HG02885 (cell line): ENCODE results near the gene ZNF205.

Source experiments
- ATAC-seq: cut with Tn5 transposase; IDR thresholded peaks from one replicate; pipeline ENCODE4 v1.9.1; 2021; ENCODE audit warnings: mild to moderate bottlenecking; ENCODE audit not compliant: unreplicated experiment, poor library complexity

The ZNF205 gene

DNA sequence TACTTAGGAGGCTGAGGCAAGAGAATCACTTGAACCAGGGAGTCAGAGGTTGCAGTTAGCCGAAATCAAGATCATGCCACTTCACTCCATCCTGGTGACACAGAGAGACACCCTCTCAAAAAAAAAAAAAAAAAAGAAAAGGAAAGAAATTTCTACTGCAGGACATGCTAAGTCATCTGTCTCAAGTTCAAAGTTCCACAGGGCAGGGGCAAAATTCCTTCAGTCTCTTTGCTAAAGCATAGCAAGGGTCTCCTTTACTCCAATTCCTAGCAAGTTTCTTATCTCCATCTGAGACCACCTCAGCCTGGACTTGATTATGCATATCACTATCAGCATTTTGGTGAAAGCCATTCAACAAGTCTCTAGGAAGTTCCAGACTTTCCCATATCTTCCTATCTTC, 27.9 kb upstream of the ZNF205 start:
- no peak for ATAC-seq

DNA sequence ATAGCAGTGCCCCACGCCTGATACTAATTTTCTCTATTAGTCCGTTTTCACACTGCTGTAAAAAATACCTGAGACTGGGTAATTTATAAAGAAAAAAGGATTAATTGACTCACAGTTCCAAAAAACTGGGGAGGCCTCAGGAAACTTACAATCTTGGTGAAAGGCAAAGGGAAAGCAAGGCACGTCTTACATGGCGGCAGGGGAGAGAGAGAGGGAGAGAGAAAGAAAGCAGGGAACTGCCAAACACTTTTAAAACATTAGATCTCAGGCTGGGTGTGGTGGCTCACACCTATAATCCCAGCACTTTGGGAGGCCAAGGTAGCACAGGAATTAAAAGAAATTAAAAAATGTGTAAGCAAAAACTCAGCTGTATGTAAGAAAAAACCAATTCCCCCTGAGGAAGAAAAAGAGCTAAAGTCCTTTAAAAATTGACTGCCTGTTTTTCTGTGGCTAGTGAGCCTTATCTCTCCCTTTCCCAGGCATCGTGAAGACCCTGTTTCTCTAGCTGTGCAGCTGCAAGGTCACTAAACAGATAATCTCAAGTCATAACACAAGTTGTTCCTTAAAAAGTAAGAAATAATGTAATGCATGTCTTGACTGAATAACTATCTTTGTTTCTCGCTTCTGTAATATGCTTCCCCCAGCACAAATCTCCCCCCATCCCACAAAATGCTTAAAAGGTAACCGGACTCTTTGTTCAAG, 27.3 kb upstream of the ZNF205 start:
- ATAC-seq, result no peak

DNA sequence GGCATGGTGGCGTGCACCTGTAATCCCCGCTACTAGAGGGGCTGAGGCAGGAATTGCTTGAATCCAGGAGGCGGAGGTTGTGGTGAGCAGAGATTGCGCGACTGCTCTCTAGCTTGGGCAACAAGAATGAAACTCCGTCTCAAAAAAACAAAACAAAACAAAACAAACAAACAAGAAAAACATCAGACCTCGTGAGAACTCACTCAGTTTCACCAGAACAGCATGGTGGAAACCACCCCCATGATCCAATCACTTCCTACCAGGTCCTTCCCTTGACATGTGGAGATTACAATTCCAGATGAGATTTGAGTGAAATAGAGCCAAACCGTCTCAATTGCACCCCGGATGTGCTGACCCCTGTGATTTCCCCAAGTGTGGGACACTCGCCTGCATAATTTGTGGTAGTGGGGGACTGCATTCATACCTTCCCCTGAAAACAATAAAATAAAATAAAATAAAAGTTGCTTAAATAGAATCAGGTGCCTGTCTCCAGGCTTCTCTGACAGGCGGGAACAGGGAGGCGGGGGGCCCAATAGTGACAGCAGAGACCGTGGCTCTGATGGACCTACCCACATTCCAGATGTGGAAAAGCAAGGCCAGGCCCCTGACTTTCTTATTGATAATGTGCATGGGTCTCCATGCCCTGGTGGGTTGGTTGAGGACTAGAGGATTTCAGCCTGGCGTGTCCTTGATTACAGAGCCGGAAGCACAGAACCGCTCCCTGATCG, 26.4 kb upstream of the ZNF205 start:
- no peak for ATAC-seq

DNA sequence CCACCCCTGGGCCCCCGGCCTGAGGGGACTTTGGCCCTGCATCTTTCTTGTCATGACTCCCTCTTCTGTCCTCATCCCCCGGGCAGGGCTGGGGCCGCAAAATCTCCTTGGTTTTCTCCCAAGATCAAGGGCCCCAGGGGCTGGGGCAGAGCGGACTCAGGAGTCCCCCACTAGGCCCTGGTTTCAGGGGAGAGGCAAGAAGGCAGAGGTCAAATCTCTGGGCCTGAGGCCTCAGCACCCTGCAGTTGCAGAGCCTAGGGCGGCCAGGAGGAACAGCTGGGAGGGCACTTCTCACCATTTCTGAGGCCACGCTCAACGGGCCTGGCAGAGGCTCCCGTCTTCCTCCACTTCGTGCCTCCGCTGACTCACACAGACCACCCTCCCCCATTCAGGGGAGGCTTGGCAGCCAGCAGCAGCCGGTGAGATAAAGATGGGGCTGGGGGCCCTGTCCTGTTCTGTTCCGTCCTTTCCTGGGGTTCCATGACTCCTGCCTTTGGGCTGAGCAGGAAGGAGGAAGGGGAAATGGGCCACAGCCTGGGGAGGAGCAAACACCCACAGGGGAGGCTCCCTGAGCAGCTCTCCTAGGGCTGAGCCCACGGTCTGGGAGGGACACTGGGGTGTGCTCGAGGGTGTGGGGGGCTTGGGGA, 25.7 kb upstream of the ZNF205 start:
- ATAC-seq, result no peak

DNA sequence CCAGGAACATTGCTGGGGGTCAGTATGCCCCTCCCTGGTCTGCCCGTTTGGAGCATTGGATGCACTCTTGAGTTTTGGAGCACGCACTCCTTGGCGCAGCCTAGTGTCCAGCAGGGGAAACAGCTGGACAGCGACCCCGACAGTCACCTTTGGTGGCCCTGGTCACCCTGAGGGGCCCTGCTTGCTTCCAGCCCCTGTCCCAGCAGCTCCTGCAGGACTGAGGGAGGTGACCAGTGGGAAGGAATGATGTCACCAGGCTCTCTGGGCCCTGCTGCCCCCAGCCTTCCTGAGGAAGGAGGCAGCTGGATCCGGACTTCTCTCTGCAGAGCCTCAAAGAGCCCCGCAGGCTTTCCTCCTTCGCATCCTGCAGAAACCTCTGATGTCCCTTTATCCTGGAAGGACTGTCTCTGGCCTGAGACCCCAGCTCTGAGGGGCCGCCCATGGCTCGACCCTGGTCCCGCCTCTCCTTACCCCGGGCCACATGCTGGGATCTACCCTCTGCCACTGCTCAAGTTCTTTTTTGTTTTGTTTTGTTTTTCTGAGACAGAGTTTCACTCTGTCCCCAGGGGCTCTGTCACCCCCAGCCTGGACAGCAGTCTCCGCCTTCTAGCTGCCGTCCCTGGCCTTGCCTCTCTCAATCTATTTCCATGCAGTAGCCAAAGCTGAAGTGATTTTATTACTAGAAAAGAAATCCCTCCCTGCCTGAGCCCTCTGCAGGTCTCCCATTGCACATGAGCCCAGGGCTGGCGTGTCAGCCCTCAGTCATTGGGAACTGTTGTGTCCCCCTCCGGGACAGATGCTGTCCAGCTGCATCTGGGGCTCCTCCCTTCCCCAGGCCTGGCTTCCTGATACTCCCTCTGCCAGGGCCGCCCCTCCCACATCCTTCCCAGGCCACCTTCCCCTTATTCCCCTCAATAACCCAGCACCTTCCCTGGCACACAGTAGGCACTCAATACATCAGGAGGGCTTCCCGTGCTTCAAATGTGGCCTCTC, 24.8 kb upstream of the ZNF205 start:
- no peak for ATAC-seq

DNA sequence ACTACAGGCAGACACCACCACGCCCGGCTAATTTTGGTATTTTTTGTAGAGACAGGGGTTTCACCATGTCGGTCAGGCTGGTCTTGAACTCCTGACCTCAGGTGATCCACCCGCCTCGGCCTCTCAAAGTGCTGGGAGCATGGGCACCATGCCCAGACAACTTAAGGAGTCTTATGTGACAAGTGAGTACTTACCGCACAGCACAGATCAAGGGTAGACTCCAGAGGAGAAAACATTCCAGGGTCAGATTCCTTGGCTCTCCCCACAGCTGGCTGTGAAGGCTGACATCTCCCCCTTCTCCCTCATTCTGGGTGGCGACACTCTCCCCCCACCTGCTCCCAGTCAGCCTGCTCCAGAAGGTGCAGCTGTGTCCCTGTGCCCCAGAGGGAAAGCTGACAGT, 23.9 kb upstream of the ZNF205 start:
- ATAC-seq, result no peak

DNA sequence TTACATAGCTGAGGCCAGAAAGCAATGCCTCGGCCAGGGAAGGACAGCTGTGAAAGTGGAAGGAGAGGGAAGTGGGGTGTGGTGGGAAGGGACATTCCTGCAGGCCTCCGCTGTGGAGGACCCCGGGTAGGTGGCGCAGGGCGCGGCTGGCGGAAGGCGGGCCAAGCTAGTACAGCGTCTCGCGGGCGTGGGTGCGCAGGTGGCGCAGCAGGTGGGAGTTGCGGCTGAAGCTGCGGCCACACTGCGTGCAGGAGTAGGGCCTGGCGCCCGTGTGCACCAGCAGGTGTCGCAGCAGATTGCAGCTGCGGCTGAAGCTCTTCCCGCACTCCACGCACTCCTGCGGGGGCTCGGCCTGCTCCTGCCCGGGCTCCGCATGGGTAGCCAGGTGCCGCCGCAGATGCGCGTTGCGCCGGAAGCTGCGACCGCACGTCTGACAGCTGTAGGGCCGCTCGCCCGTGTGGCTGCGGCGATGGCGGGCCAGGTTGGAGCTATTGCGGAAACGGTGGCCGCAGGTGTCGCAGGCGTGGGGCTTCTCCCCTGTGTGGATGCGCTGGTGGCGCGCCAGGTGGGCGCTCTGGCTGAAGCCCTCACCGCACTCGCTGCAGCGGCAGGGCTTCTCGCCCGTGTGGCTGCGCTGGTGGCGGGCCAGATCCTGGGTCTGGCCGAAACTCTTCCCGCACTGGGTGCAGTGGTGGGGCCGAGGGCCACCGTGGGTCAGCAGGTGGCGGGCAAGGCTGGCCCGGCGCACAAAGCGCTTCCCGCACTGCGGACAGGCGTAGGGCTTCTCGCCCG, 23.3 kb upstream of the ZNF205 start:
- ATAC-seq, result no peak

DNA sequence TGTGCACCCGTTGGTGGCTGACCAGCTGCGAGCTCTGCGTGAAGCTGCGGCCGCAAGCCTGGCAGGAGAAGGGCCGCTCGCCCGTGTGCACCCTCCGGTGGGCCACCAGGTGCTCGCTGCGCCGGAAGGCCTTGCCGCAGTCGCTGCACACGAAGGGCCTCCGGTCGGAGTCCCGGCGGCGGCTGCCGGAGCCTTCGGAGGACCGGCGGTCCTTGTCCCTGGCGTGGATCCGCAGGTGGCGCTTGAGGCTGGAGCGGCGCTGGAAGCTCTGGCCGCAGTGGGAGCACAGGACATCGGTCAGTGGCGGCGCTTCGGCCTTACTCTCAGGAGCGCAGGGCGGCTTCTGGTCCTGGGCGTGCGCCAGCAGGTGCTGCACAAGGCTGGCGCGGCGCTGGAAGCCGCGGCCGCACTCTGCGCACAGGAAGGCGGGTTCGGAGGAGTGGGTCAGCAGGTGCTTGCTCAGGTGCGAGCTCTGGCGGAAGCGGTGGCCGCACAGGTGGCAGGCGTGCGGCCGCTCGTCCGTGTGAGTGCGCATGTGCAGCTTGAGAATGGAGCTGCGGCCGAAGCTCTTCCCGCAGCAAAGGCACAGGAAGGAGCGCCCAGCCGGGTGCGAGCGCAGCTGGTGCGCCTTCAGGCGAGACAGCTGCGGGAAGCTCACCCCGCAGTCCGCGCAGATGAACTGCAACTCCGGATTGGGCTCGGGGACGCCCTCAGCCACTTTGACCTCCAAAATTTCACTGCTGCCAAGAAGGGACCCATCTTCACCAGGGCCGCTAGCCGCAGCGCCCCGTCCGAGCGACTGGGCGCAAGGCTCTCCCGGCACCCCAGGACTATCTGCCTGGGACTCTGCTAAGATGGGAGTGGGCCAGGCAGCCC, 22.4 kb upstream of the ZNF205 start:
- no peak for ATAC-seq

DNA sequence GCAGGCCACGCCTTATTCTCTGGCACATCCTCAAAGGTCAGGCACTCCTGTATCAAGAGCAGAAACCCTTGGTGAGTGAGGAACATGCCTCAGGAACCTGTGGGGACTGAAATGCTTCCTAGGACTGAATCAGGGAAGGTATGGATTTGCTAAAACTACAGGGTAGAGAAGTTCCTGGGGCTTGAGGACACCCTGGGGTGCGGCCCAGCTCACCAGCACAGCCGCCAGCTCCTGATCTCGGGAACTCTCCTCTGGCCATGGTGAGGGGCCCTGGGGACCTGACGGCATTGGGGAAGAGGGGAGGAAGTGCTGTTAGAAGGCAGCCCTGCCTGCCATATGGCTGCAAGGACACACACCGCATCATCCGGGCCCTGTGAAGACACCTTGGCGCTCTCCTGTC, 20.8 kb upstream of the ZNF205 start:
- no peak for ATAC-seq

DNA sequence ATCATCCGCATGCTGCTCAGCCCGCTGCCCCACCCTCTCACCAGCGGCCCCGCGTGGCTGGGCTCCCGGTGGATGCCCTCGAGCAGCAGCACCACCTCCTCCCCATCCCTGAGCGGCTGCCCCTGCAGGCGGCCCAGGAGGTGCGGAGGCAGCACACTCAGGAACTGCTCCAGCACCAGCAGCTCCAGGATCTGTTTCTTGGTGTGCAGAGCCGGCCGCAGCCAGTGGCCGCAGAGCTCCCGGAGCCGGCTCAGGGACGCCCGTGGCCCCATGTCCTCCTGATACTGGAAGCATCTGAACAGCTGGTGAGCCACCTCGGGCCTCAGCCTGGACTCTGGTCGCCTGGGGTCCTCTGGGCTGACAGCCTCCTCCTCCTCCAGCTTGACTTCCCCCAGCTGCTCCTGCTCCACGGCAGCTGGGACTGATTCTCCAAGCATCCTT, 19.9 kb upstream of the ZNF205 start:
- no peak for ATAC-seq

DNA sequence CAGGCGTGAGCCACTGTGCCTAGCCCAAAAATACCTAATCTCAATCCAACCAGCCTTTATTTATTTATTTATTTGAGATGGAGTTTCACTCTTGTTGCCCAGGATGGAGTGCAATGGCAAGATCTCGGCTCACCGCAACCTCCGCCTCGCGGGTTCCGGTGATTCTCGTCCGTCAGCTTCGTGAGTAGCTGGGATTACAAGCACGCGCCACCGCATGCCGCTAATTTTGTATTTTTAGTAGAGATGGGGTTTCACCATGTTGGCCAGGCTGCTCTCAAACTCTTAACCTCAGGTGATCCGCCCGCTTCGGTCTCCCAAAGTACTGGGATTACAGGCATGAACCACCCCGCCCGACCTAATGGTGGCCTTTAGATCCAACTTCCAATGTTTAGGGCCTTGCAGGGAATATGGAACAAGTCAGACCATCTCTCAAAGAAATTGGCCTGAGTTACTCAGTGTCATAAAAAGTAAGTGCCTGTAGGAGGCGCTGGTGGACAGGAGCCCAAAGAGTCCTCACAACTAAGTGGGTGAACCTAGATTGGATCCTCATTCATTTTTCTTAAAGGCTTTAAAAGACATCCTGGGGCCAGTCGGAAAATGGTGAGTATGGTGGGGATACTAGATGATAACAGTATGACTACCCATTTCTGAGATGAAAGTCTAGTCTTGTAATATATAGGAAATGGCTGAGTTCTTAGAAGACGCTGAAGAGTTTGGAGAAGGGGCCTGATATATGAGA, 17.9 kb upstream of the ZNF205 start:
- no peak for ATAC-seq

DNA sequence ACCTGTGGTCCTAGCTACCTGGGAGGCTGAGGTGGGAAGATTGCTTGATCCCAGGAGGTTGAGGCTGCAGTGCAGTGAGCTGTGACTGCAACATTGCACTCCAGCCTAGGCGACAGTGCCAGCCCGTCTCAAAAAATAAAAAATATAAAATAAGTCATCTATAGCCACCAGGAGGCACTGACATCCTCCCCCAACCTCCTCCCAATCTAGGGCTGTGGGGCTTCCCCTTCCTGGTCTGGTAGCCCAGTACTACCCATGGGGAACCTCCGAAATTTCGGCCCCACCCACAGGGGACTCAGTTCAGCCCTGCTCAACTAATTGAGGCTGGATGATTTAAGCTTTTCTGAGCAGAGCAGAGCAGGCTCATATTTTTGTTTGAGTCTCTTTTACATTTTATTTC, 16.5 kb upstream of the ZNF205 start:
- ATAC-seq, result peak; percentile 70

DNA sequence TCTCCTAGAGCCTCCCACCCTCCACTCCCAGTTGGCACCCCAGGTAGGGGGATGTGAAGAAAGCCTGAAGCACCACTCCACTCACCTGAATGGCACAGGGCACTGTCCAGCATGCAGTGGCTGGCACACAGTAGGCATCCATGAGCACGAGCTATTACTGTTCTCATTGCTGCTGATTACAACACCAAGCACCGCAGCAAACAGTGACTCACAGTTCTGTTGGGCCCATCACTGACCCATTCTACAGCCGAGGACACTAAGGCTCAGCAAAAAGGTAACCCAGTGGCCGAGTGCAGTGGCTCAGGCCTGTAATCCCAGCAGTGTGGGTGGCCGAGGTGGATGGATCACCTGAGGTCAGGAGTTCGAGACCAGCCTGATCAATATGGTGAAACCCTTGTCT, 16.0 kb upstream of the ZNF205 start:
- no peak for ATAC-seq

DNA sequence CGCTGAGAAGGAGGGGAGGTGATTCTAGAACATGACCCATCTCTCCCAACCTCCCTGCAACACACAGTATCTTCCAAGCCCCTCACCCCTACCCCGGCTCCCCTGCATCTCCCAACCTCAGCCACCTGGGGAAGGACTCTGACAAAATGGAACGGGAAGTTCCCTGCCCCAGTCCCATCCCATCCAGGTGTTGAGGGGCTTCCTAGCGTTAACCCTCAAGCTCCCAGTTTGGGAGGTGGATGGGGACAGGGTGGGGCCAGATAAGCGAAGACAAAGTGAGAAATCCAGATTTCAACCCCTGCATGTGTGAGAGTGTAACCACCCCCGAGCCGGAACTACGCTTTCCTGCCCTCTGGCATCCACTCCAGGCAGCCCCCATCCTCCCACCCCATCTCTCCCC, 15.1 kb upstream of the ZNF205 start:
- no peak for ATAC-seq

DNA sequence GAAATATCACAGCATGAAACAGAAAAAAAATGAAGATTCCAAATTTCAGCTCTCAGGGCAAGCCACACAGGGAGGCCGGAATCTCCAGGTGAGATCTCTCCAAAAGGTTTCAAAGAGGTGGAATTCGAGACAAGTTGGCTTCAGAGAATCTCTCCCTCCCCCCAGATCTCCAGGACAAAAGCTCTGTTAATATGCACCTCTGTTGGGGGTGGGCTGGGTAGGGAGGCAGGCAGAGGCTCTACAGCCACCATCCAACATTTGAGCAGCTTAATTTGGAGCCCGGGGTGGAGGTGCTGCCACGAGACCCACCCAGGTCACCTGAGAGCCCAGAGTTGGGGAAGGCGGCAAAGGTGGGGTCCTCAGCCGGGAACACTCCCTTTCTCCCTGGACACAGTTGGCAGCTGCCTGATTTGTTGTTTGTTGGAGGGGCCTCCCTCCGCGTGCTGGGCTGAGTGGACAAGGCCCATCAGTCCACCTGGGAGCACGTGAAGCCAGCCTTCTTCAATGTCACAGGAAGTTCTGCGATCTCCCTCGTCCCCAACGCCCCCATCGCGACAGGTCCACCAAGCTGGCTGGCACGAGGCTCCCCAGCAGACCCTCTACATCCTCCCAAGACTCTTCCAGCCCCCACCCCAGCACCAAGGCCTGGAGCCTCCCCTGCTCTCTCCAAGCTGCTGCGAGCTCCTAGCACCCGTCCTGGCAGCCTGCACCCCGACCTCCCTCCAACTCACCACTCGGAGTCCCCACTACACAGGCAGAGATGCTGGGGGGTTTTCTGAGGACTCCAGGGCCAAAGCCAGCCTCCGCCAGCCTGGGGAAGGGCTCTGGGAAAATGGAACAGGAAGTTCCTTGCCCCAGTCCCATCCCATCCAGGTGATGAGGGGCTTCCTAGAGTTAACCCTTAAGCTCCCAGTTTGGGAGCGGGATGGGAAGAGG, 13.7 kb upstream of the ZNF205 start, which contains the start of gene ZSCAN10:
Gene ZSCAN10, minus strand, starts transcription at position 836 of the 936 bp plus-strand sequence. CDS start 6,357 bp downstream, outside the sequence.
- no peak for ATAC-seq

DNA sequence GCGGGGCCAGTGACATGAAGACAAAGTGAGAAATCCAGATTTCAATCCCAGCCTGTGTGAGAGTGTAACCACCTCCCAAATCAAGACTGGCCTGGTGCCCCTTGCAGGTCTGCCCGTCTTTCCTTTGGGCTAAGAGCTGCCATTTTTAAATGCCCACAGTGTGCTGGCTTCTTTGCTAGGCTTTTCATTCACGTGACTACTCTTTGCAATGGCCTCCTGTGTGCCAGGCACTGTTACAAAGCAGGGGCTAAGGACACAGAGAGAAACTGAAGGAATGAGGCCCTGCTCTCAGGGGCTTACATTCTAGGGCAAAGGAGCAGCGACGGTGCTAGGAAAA, 13.0 kb upstream of the ZNF205 start:
- no peak for ATAC-seq
